ENCODE results near the gene DBX1. TPM values are rescaled to one million over a fixed set of nuclear protein-coding genes. Genes with fewer than 3 reads are reported as not detected.

The DBX1 gene
- total and polyA plus RNA-seq, 4 donors = not detected

- 11% methylated on average over 19 of the region's 19 CpGs for WGBS
- TF ChIP-seq MAX (IDR thresholded peaks at IDR 0.05) (no peak), CTCF (IDR thresholded peaks at IDR 0.05; ENCODE audit: low read depth, low read length, missing input control) (no peak), EGR1 (IDR thresholded peaks at IDR 0.05; ENCODE audit: low read depth in 2 of 2) (no peak), YY1 (IDR thresholded peaks at IDR 0.05) (no peak), REST (IDR thresholded peaks at IDR 0.05) (no peak), ATF3 (IDR thresholded peaks at IDR 0.05) (no peak), SP1 (IDR thresholded peaks at IDR 0.05) (no peak), HNF4G (IDR thresholded peaks at IDR 0.05) (no peak), RXRA (IDR thresholded peaks at IDR 0.05) (no peak), GABPA (IDR thresholded peaks at IDR 0.05 in 1 of 2, conservative IDR thresholded peaks at IDR 0.05 in 1 of 2) (no peak), TAF1 (conservative IDR thresholded peaks at IDR 0.05) (no peak), RAD21 (IDR thresholded peaks at IDR 0.05) (no peak), ZBTB33 (IDR thresholded peaks at IDR 0.05) (no peak), FOXA2 (IDR thresholded peaks at IDR 0.05) (no peak), FOXA1 (IDR thresholded peaks at IDR 0.05) (no peak)
Measured at GRCh38 chr11:20155683-20156279, 4.5 kb downstream of the DBX1 start.

More at GRCh38 chr11:20155683-20156279, 4.5 kb downstream of the DBX1 start:
- Histone ChIP-seq H3K27me3 (ENCODE audit: control insufficient read depth in 4 of 4, insufficient read depth in 4 of 4, low read length in 3 of 4) (peaks cover 8 to 32% (median 19%) of the 10 kb centered on the region in 4 donors), H3K9ac (ENCODE audit: low read depth in 1 of 2, low read length in 2 of 2) (no peak overlapping the region), H3K27ac (ENCODE audit: low read depth in 1 of 2, low read length in 2 of 2) (no peak overlapping the region), H3K36me3 (ENCODE audit: control insufficient read depth in 4 of 4, insufficient read depth in 3 of 4, low read depth in 1 of 4, low read length in 3 of 4) (no peaks in the 10 kb centered on the region), H3K4me1 (ENCODE audit: control insufficient read depth in 4 of 4, insufficient read depth in 4 of 4, low read length in 3 of 4) (peaks cover 7 to 14% (median 9%) of the 10 kb centered on the region in 4 donors), H3K9me3 (ENCODE audit: control insufficient read depth in 4 of 4, low read length in 3 of 4) (peaks cover 0 to 4% (median 1%) of the 10 kb centered on the region in 4 donors), H3K4me3 (ENCODE audit: low read depth in 1 of 3, low read length in 3 of 3) (peak overlapping the region in 1 of 3 donors; percentile 34)
- no peak for DNase-seq (ENCODE audit: low spot score)
